ENCODE data around the gene GNAS.

DNA sequence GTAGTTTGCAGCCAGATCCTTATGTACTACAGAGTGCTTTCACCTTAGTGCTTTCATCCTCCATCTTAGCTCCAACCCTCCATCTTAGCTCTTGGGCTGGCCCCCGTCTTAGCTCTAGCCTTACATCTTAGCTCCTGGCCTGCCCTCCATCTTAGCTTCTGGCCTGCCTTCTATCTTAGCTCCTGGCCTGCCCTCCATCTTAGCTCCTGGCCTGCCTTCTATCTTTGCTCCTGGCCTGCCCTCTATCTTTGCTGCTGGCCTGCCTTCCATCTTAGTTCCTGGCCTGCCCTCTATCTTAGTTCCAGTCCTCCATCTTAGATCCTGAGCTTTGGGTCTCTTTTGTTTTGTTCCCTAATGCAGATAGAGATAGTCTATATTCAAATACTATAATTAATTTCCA is 22.0 kb downstream of the GNAS start:
- TF ChIP-seq, protein P1, sequence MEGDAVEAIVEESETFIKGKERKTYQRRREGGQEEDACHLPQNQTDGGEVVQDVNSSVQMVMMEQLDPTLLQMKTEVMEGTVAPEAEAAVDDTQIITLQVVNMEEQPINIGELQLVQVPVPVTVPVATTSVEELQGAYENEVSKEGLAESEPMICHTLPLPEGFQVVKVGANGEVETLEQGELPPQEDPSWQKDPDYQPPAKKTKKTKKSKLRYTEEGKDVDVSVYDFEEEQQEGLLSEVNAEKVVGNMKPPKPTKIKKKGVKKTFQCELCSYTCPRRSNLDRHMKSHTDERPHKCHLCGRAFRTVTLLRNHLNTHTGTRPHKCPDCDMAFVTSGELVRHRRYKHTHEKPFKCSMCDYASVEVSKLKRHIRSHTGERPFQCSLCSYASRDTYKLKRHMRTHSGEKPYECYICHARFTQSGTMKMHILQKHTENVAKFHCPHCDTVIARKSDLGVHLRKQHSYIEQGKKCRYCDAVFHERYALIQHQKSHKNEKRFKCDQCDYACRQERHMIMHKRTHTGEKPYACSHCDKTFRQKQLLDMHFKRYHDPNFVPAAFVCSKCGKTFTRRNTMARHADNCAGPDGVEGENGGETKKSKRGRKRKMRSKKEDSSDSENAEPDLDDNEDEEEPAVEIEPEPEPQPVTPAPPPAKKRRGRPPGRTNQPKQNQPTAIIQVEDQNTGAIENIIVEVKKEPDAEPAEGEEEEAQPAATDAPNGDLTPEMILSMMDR (IDR thresholded peaks at IDR 0.05; ENCODE audit: low read depth, low read length, poor library complexity, severe bottlenecking): no peak
- TF ChIP-seq EZH2phosphoT487 (IDR thresholded peaks at IDR 0.05; ENCODE audit: borderline replicate concordance, low read length): no peak

Data from DOHH2 (cell line).